ENCODE results near the gene FAM210B. TPM values are rescaled to one million over a fixed set of nuclear protein-coding genes. Genes with fewer than 3 reads are reported as not detected.

FAM210B gene
- 9.4 to 12.8 TPM (median 11.7 TPM) in 5 replicates for total RNA-seq (2022; extraction: Qiagen RNA extraction; ENCODE audit: low read depth)

DNA sequence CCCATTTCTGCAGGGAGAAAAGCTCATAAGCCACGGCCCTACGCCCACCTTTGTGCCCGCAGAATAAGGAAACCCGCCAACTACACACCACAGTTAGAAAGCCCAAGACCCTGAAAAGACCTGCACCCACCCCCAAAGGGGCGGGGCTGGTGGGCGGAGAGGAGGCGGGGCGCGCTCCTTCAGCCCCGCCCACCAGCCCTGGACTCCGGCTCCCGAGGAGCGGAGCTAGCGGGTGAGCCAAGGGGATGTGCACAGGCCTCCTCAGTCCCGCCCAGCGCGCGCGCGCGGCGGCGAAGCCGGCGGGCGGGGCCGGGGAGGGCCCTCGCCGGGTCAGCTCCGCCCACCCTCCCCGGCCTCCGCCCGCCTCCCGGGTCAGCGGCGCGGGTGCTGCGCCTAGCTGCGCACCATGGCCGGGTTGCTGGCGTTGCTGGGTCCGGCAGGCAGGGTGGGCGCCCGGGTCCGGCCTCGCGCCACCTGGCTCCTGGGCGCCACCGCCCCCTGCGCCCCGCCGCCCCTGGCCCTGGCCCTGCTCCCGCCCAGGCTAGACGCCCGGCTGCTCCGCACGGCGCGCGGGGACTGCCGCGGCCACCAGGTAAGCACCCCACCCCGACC lies at the start of gene FAM210B:
Gene FAM210B, plus strand, starts transcription at position 375 of the 612 bp plus-strand sequence. Its CDS starts 32 bp downstream, at position 407.

GRCh38 chr20:56392132-56392880 lies 33.5 kb downstream of the FAM210B start, which contains the start of the genes AURKA and CSTF1:
TSS of gene AURKA (minus strand) at chr20:56392215. CDS start at chr20:56388197, 4,018 bp downstream.
TSS of gene CSTF1 (plus strand) at chr20:56392645. CDS start at chr20:56395553, 2,908 bp downstream.

GRCh38 chr20:56411759-56412472 lies 53.1 kb downstream of the FAM210B start, which contains the start of gene CASS4:
TSS of gene CASS4 (plus strand) at chr20:56412260. CDS start at chr20:56412459, 199 bp downstream.

Other genes starting within 250 kb of the FAM210B start
- gene MC3R, start 110.2 kb upstream of the FAM210B start, total RNA-seq (2022; extraction: Qiagen RNA extraction; ENCODE audit: low read depth): not detected in 5 replicates
- 99.1 to 112 TPM (median 106 TPM) in 5 replicates for gene AURKA, start 33.2 kb downstream of the FAM210B start, total RNA-seq (2022; extraction: Qiagen RNA extraction; ENCODE audit: low read depth)
- gene CSTF1, start 33.7 kb downstream of the FAM210B start, total RNA-seq (2022; extraction: Qiagen RNA extraction; ENCODE audit: low read depth): 35.8 to 40.1 TPM (median 38.8 TPM) in 5 replicates
- 0.05 TPM in 1 of 5 replicates, not detected in the others for gene CASS4, start 53.3 kb downstream of the FAM210B start, total RNA-seq (2022; extraction: Qiagen RNA extraction; ENCODE audit: low read depth)
- 74.3 to 97.3 TPM (median 91.8 TPM) in 5 replicates for gene RTF2, start 109.7 kb downstream of the FAM210B start, total RNA-seq (2022; extraction: Qiagen RNA extraction; ENCODE audit: low read depth)
- 0.22 to 0.39 TPM (median 0.34 TPM) in 4 of 5 replicates, not detected in the other for gene FAM209A, start 165.8 kb downstream of the FAM210B start, total RNA-seq (2022; extraction: Qiagen RNA extraction; ENCODE audit: low read depth)
- 0.21 to 0.72 TPM (median 0.48 TPM) in 5 replicates for gene FAM209B, start 174.3 kb downstream of the FAM210B start, total RNA-seq (2022; extraction: Qiagen RNA extraction; ENCODE audit: low read depth)

Measured in A549 treated with GW870086 at 1 μM for 4 hours (cell line).